Uterus (tissue), 4 donors: ENCODE data around the gene VPS41. TPM values are rescaled to one million over a fixed set of nuclear protein-coding genes. Genes with fewer than 3 reads are reported as not detected.

Experiments
- DNase-seq, 2 donors: peaks; one replicate each; pipeline ENCODE4 v3.0.0-alpha.2; 2019 to 2020
- H3K27ac ChIP-seq, 2 donors: fragments of 200-600 bp; sonication (generic); 1 replicate in 1 of 2; 2 replicates in 1 of 2; pipeline ENCODE4 v1.5.1; 2016 to 2018
- H3K27me3 ChIP-seq, 2 donors: fragments of 200-600 bp; sonication (generic); one replicate each; pipeline ENCODE4 v1.5.1; 2018 to 2019; ENCODE audit warnings: control low read depth in 1 of 2
- H3K36me3 ChIP-seq, 2 donors: fragments of 200-600 bp; sonication (generic); one replicate each; pipeline ENCODE4 v1.5.1; 2019; ENCODE audit warnings: control low read depth in 1 of 2
- H3K4me1 ChIP-seq, 2 donors: fragments of 200-600 bp; sonication (generic); one replicate each; pipeline ENCODE4 v1.5.1; 2018 to 2019; ENCODE audit warnings: control low read depth in 1 of 2
- H3K4me3 ChIP-seq, 2 donors: fragments of 200-600 bp; sonication (generic); 1 replicate in 1 of 2; 2 replicates in 1 of 2; pipeline ENCODE4 v1.5.1; 2018 to 2019; ENCODE audit warnings: mild to moderate bottlenecking in 1 of 2
- H3K9me3 ChIP-seq, 2 donors: fragments of 200-600 bp; sonication (generic); one replicate each; pipeline ENCODE4 v1.5.1; 2019; ENCODE audit warnings: control low read depth in 1 of 2
- CTCF ChIP-seq, 4 experiments: fragments of 200-600 bp in 2 of 4; fragments of 450-650 bp in 2 of 4; sonication (generic) in 2 of 4; IDR thresholded peaks; one replicate each; pipeline ENCODE4 v1.5.1; 2016 to 2019; ENCODE audit warnings: antibody characterized with exemption in 4 of 4, mild to moderate bottlenecking in 2 of 4, moderate library complexity in 1 of 4
- POLR2A ChIP-seq, 2 donors: fragments of 450-650 bp; IDR thresholded peaks; one replicate each; pipeline ENCODE4 v1.6.1; 2016; ENCODE audit warnings: antibody characterized with exemption in 2 of 2, mild to moderate bottlenecking in 1 of 2, moderate library complexity in 1 of 2
- intact Hi-C: fragments of 100-400 bp; cut with DNase I; formaldehyde crosslinking; loops from one replicate; pipeline ENCODE4 v1.15.1; 2023; ENCODE audit warnings: low total_unique reads
- total RNA-seq, 4 donors: library from RNA; depleted of rRNA in 3 of 4; stranded (reverse); fragments of >200 nt in 3 of 4; gene quantifications; one replicate each; pipeline versions ENCODE4 v1.1.0 to v1.2.4, GENCODE V29; 2014 to 2023
- donor health status: DM: yes; HTN: yes; CAD: no.

The VPS41 gene
- total RNA-seq, 4 donors from 2014 or later = 41.2 to 122 (median 74.0) TPM

GRCh38 chr7:38736138-38736537 is 172.9 kb downstream of the VPS41 start:
- H3K27me3 ChIP-seq = no peaks in the 10 kb centered on the region
- intact Hi-C loops = no loop called here
- no peak for DNase-seq
- H3K27ac ChIP-seq = no peak overlapping the region
- H3K9me3 ChIP-seq = no peaks in the 10 kb centered on the region
- no peak overlapping the region for H3K4me3 ChIP-seq
- no peaks in the 10 kb centered on the region for H3K4me1 ChIP-seq
- TF ChIP-seq CTCF (IDR thresholded peaks at IDR 0.05) = no peak
- TF ChIP-seq POLR2A (IDR thresholded peaks at IDR 0.05) = no peak
- no peaks in the 10 kb centered on the region for H3K36me3 ChIP-seq

DNA sequence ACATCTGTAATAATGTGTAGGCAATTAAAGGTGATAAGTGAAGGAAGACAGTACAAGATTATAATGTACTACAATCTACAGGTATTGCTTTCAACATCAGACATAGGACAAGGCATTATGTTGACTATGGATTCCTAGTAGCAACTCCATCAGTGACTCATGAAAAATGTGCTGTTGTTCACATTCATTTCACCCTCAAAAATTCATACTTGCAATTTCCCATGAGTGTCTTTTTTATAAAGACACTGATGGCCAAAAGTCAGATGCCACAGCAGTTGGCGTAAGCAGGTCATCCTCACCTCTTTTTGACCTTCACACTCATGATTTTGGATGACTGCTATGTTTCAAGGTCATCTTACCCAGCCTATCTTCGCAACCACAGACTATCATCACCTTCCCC is 177.8 kb downstream of the VPS41 start:
- Histone ChIP-seq H3K27ac (no peak overlapping the region), H3K27me3 (no peaks in the 10 kb centered on the region), H3K4me1 (no peaks in the 10 kb centered on the region), H3K4me3 (no peak overlapping the region), H3K36me3 (no peaks in the 10 kb centered on the region), H3K9me3 (no peaks in the 10 kb centered on the region)
- intact Hi-C loops = no loop called here
- no peak for DNase-seq
- TF ChIP-seq CTCF (IDR thresholded peaks at IDR 0.05) (no peak), POLR2A (IDR thresholded peaks at IDR 0.05) (no peak)

GRCh38 chr7:38728145-38728544 is 180.8 kb downstream of the VPS41 start:
- DNase-seq = no peak
- Histone ChIP-seq H3K27ac (no peak overlapping the region), H3K9me3 (no peaks in the 10 kb centered on the region), H3K27me3 (no peaks in the 10 kb centered on the region), H3K4me3 (no peak overlapping the region), H3K4me1 (no peaks in the 10 kb centered on the region), H3K36me3 (no peaks in the 10 kb centered on the region)
- TF ChIP-seq POLR2A (IDR thresholded peaks at IDR 0.05) = no peak
- no peak for TF ChIP-seq CTCF (IDR thresholded peaks at IDR 0.05)
- intact Hi-C loops = no loop called here

GRCh38 chr7:38727184-38727940 is 181.6 kb downstream of the VPS41 start:
- DNase-seq = no peak
- TF ChIP-seq POLR2A (IDR thresholded peaks at IDR 0.05) (no peak), CTCF (IDR thresholded peaks at IDR 0.05) (no peak)
- Histone ChIP-seq H3K27me3 (no peaks in the 10 kb centered on the region), H3K4me1 (no peaks in the 10 kb centered on the region), H3K27ac (no peak overlapping the region), H3K9me3 (no peaks in the 10 kb centered on the region), H3K36me3 (no peaks in the 10 kb centered on the region), H3K4me3 (no peak overlapping the region)
- intact Hi-C loops = no loop called here

DNA sequence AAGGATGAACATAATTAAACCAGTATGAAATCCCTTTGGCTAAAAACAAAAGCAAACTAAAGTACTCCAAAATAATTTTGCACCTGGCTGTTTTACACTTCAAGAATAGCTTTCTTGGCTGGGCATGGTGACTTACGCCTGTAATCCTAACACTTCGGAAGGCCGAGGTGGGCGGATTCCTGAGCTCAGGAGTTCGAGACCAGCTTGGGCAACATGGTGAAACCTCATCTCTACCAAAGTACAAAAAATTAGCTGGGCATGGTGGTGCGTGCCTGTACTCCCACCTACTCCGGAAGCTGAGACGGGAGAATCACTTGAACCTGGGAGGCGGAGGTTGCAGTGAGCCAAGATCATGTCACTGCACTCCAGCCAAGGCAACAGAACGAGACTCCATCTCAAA is 185.7 kb downstream of the VPS41 start:
- TF ChIP-seq POLR2A (IDR thresholded peaks at IDR 0.05) (no peak), CTCF (IDR thresholded peaks at IDR 0.05) (no peak)
- Histone ChIP-seq H3K27me3 (no peaks in the 10 kb centered on the region), H3K9me3 (no peaks in the 10 kb centered on the region), H3K36me3 (no peaks in the 10 kb centered on the region), H3K4me1 (no peaks in the 10 kb centered on the region), H3K4me3 (no peak overlapping the region), H3K27ac (no peak overlapping the region)
- intact Hi-C loops = no loop called here
- no peak for DNase-seq
